SK-N-SH (cell line): Measurements from ENCODE around the gene NKAIN4. TPM values are rescaled to one million over a fixed set of nuclear protein-coding genes. Genes with fewer than 3 reads are reported as not detected.
"Not testable (repeated sequence)": the region's sequence is repeated elsewhere in the genome, so short reads cannot be mapped to it uniquely, and the experiment has no call there.

Experiments used
- CTCF ChIA-PET: fragments of 300-600, 350-600 bp; formaldehyde crosslinking; extraction: SDS; loops from one replicate; lab custom pipeline; 2021; lab: Yijun Ruan, JAX
- POLR2A ChIA-PET: fragments of 350-600 bp; sonication (Branson Sonifier 250); formaldehyde crosslinking; extraction: SDS; loops from one replicate; lab custom pipeline; 2020; ENCODE audit warnings: antibody characterized with exemption, inconsistent platforms; lab: Yijun Ruan, JAX
- DNase-seq: peaks from one replicate; pipeline ENCODE4 v3.0.0; 2012
- H2AFZ ChIP-seq: fragments of 200-600 bp; sonication (generic); 2 replicates; pipeline ENCODE4 v1.8.1; 2016; ENCODE audit warnings: antibody characterized with exemption, mild to moderate bottlenecking, low read depth
- H3F3A ChIP-seq: fragments of 200-600 bp; sonication (generic); replicated peaks from 2 replicates; pipeline ENCODE3; 2016; ENCODE audit warnings: antibody characterized with exemption, mild to moderate bottlenecking; ENCODE audit not compliant: insufficient read depth
- H3K27ac ChIP-seq, 2 experiments: fragments of 200-500 bp in 1 of 2; fragments of 200-600 bp in 1 of 2; sonication (Bioruptor generic) in 1 of 2; sonication (generic), shearing (Covaris generic) in 1 of 2; 2 replicates each; pipeline versions ENCODE4 v1.5.1 to v1.6.1; 2014 to 2016; ENCODE audit warnings: low read depth in 2 of 2, inconsistent platforms in 1 of 2, low read length in 1 of 2, mild to moderate bottlenecking in 1 of 2, mixed read lengths in 1 of 2
- H3K27me3 ChIP-seq: fragments of 200-600 bp; sonication (generic), shearing (Covaris generic); 2 replicates; pipeline ENCODE4 v1.6.1; 2016; ENCODE audit warnings: mixed run types; ENCODE audit not compliant: insufficient read depth
- H3K36me3 ChIP-seq, 2 experiments: fragments of 200-500 bp in 1 of 2; fragments of 200-600 bp in 1 of 2; sonication (Bioruptor generic) in 1 of 2; sonication (generic) in 1 of 2; replicated peaks in 1 of 2; 2 replicates each; pipeline versions ENCODE3 to v1.5.1; 2014 to 2016; ENCODE audit warnings: low read length in 1 of 2, mild to moderate bottlenecking in 1 of 2; ENCODE audit not compliant: insufficient read depth in 2 of 2, control insufficient read depth in 1 of 2
- H3K4me1 ChIP-seq, 2 experiments: fragments of 200-500 bp in 1 of 2; fragments of 200-600 bp in 1 of 2; sonication (Bioruptor generic) in 1 of 2; sonication (generic), shearing (Covaris generic) in 1 of 2; 2 replicates each; pipeline versions ENCODE4 v1.5.1 to v1.6.1; 2014 to 2016; ENCODE audit warnings: low read depth in 1 of 2, low read length in 1 of 2, mixed run types in 1 of 2; ENCODE audit not compliant: insufficient read depth in 2 of 2, control insufficient read depth in 1 of 2
- H3K4me2 ChIP-seq: fragments of 200-600 bp; sonication (generic), shearing (Covaris generic); 2 replicates; pipeline ENCODE4 v1.6.1; 2017; ENCODE audit warnings: mixed run types
- H3K4me3 ChIP-seq, 2 experiments: fragments of 200-500 bp in 1 of 2; fragments of 200-600 bp in 1 of 2; sonication (Bioruptor generic) in 1 of 2; sonication (generic), shearing (Covaris generic) in 1 of 2; 2 replicates each; pipeline versions ENCODE4 v1.5.1 to v1.8.1; 2014 to 2016; ENCODE audit warnings: low read depth in 2 of 2, inconsistent platforms in 1 of 2, low read length in 1 of 2, mild to moderate bottlenecking in 1 of 2, mixed read lengths in 1 of 2, moderate library complexity in 1 of 2
- H3K79me2 ChIP-seq: fragments of 200-600 bp; sonication (generic); 2 replicates; pipeline ENCODE4 v1.8.1; 2017; ENCODE audit warnings: mild to moderate bottlenecking; ENCODE audit not compliant: insufficient read depth
- H3K9ac ChIP-seq: fragments of 200-600 bp; sonication (generic); 2 replicates; pipeline ENCODE4 v1.6.1; 2017; ENCODE audit warnings: mixed run types
- H3K9me2 ChIP-seq: fragments of 200-600 bp; sonication (generic); 2 replicates; pipeline ENCODE4 v1.6.1; 2017; ENCODE audit warnings: mixed run types
- H3K9me3 ChIP-seq: fragments of 200-600 bp; sonication (generic); 2 replicates; pipeline ENCODE4 v1.6.1; 2017; ENCODE audit warnings: mixed run types, mild to moderate bottlenecking, moderate library complexity
- H4K20me1 ChIP-seq: fragments of 200-600 bp; sonication (generic); 2 replicates; pipeline ENCODE4 v1.6.1; 2017; ENCODE audit warnings: mild to moderate bottlenecking, mixed run types; ENCODE audit not compliant: insufficient read depth
- CHD2 ChIP-seq: fragments of 150-350 bp; IDR thresholded peaks from 2 replicates; pipeline ENCODE4 v1.6.1; 2018; ENCODE audit warnings: low read length; ENCODE audit not compliant: partially characterized antibody
- EZH2phosphoT487 ChIP-seq: fragments of 200-600 bp; sonication (generic); IDR thresholded peaks from 2 replicates; pipeline ENCODE4 v1.6.1; 2017; ENCODE audit warnings: low read depth, mixed run types, mild to moderate bottlenecking, antibody characterized with exemption, moderate library complexity, borderline replicate concordance
- FOSL2 ChIP-seq: IDR thresholded peaks from 2 replicates; pipeline ENCODE4 v1.4.0; 2012; ENCODE audit warnings: low read depth, mild to moderate bottlenecking, moderate library complexity, borderline replicate concordance
- FOXJ3 ChIP-seq: sonication (generic); formaldehyde crosslinking; IDR thresholded peaks from 2 replicates; pipeline ENCODE4 v1.5.1; 2020; ENCODE audit warnings: mild to moderate bottlenecking, missing genetic modification reagents
- JUND ChIP-seq: IDR thresholded peaks from 2 replicates; pipeline ENCODE4 v1.4.0; 2012
- NFIC ChIP-seq: IDR thresholded peaks from 2 replicates; pipeline ENCODE4 v1.4.0; 2012; ENCODE audit warnings: borderline replicate concordance
- NRF1 ChIP-seq: IDR thresholded peaks from 2 replicates; pipeline ENCODE4 v1.6.1; 2012; ENCODE audit warnings: low read depth, mild to moderate bottlenecking, low read length
- RAD21 ChIP-seq: IDR thresholded peaks from 2 replicates; pipeline ENCODE4 v1.6.1; 2012; ENCODE audit warnings: mild to moderate bottlenecking, low read length
- RFX5 ChIP-seq: IDR thresholded peaks from 2 replicates; pipeline ENCODE4 v1.6.1; 2012; ENCODE audit warnings: mild to moderate bottlenecking, improper control_type of control experiment, low read length
- SMC3 ChIP-seq: IDR thresholded peaks from 2 replicates; pipeline ENCODE4 v1.6.1; 2012; ENCODE audit warnings: low read depth, low read length, improper control_type of control experiment
- USF1 ChIP-seq: IDR thresholded peaks from 2 replicates; pipeline ENCODE4 v1.4.0; 2012; ENCODE audit warnings: low read depth, borderline replicate concordance
- USF2 ChIP-seq: fragments of 150-350 bp; IDR thresholded peaks from 2 replicates; pipeline ENCODE4 v1.6.1; 2017; ENCODE audit warnings: antibody characterized with exemption, low read length, low read depth, borderline replicate concordance
- WGBS: methylation state at CpG from one replicate; pipeline ENCODE4 v1.1.6; 2017; ENCODE audit warnings: low lambda C conversion rate; 5-methylcytosine and 5-hydroxymethylcytosine counted together
- polyA plus RNA-seq, 3 experiments: library from polyadenylated mRNA; depleted of rRNA; stranded (reverse); fragments of >200 nt; gene quantifications; 2 replicates each; pipeline ENCODE4 v1.2.3, GENCODE V29; 2012
- TF ChIP-seq, protein P1 (sequence below): fragments of 200-600 bp; sonication (generic); IDR thresholded peaks from 2 replicates; pipeline ENCODE4 v1.6.1; 2017; ENCODE audit warnings: antibody characterized with exemption, mild to moderate bottlenecking, moderate library complexity

Gene NKAIN4
- polyA plus RNA-seq, 1 of the 3 experiments (the other 2 are of a cell fraction), result not detected

DNA sequence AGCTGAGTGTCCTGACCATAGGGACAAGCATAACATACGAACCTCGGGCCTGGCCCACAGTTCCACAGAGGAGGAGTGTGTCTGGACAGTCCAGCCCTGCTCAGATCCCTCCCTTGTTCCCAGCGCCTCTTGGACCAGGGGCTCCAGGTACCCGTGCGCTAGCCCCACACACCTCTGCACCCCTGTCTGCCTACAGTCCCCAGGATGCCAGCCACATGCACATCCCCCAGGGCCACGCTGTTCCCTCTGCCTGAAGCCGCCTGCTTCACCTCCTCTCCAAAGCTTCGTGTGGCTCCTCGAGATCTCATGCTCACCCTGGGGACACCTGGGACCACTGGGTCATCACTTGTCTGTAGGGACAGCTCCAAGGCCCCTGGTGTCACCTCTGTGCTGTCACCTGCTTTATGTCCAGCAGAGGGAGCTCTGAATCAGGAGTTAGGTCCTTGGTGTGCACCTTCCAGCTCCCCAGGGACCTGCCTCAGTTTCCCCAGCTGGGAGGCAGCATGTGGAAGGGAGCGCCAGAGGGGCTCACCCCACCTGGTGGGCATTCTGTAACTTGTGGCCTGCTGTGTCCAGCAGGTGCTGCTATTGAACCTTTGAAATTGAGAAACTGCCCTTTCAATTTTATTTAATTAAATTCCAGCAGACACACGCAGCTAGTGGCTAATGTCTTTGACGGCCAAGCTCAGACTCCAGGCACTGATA is 31.0 kb downstream of the NKAIN4 start:
- Histone ChIP-seq H3K9ac (no peak overlapping the region), H3K9me2 (no peaks in the 10 kb centered on the region), H4K20me1 (no peaks in the 10 kb centered on the region), H3K9me3 (no peaks in the 10 kb centered on the region), H2AFZ (no peak overlapping the region), H3F3A (no peaks in the 10 kb centered on the region), H3K36me3 (no peaks in the 10 kb centered on the region), H3K27ac (no peak overlapping the region), H3K4me2 (no peak overlapping the region), H3K4me3 (no peak overlapping the region; a peak in 1 of 4 replicates), H3K27me3 (0 out of 2 replicates have a peak, but pooled peaks cover 6% of the 10 kb centered on the region), H3K79me2 (no peaks in the 10 kb centered on the region), H3K4me1 (peaks cover 0 to 17% of the 10 kb centered on the region in 2 experiments; a peak in 1 of 4 replicates)
- peak; percentile 76 for DNase-seq
- TF ChIP-seq CHD2 (no peak), SMC3 (peak; percentile 48), RAD21 (peak; percentile 70), USF1 (no peak)
- TF ChIP-seq, protein P1, sequence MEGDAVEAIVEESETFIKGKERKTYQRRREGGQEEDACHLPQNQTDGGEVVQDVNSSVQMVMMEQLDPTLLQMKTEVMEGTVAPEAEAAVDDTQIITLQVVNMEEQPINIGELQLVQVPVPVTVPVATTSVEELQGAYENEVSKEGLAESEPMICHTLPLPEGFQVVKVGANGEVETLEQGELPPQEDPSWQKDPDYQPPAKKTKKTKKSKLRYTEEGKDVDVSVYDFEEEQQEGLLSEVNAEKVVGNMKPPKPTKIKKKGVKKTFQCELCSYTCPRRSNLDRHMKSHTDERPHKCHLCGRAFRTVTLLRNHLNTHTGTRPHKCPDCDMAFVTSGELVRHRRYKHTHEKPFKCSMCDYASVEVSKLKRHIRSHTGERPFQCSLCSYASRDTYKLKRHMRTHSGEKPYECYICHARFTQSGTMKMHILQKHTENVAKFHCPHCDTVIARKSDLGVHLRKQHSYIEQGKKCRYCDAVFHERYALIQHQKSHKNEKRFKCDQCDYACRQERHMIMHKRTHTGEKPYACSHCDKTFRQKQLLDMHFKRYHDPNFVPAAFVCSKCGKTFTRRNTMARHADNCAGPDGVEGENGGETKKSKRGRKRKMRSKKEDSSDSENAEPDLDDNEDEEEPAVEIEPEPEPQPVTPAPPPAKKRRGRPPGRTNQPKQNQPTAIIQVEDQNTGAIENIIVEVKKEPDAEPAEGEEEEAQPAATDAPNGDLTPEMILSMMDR, result peak; percentile 81
- ChIA-PET CTCF (interaction anchor here (0.6 to 5.2 kb wide), 65 partner anchors 9 to 391 kb away, joined by 3 to 168 read pairs (median 5); partner anchors contain the start of genes ARFGAP1, BIRC7, COL20A1 and NKAIN4), POLR2A (interaction anchor here (1.0 to 1.1 kb wide), 2 partner anchors 49 to 138 kb away, joined by 3 to 4 read pairs; partner anchors contain the start of gene ARFGAP1)
- WGBS, result 27% methylated on average over 11 of the region's 12 CpGs

- H3K4me1 ChIP-seq, result peaks cover 0 to 21% of the 10 kb centered on the region in 2 experiments; a peak in 1 of 4 replicates
- H3F3A ChIP-seq, result no peaks in the 10 kb centered on the region
- no peaks in the 10 kb centered on the region for H4K20me1 ChIP-seq
- no peaks in the 10 kb centered on the region for H3K9me3 ChIP-seq
- no peak for DNase-seq
- H3K79me2 ChIP-seq, result no peaks in the 10 kb centered on the region
- 44% methylated on average over 6 of the region's 7 CpGs for WGBS
- no peak overlapping the region for H3K4me3 ChIP-seq
- no peak overlapping the region for H3K9ac ChIP-seq
- CTCF ChIA-PET, result interaction anchor here (0.8 to 5.2 kb wide), 28 partner anchors 9 to 258 kb away, joined by 3 to 168 read pairs (median 9); partner anchors contain the start of genes BIRC7, COL20A1, NKAIN4 and YTHDF1
- no peaks in the 10 kb centered on the region for H3K9me2 ChIP-seq
- no peak overlapping the region for H3K27ac ChIP-seq
- H3K36me3 ChIP-seq, result no peaks in the 10 kb centered on the region
- 0 out of 2 replicates have a peak, but pooled peaks cover 6% of the 10 kb centered on the region for H3K27me3 ChIP-seq
- POLR2A ChIA-PET, result no interaction called here
- H3K4me2 ChIP-seq, result no peak overlapping the region
- no peak overlapping the region for H2AFZ ChIP-seq
- TF ChIP-seq FOXJ3 (CRISPR knock-in tag), result no peak
- no peak for TF ChIP-seq USF2
- TF ChIP-seq EZH2phosphoT487, result no peak
- no peak for TF ChIP-seq JUND
- TF ChIP-seq RFX5, result no peak
- TF ChIP-seq NFIC, result no peak
- no peak for TF ChIP-seq FOSL2
- TF ChIP-seq NRF1, result no peak
- no peak for TF ChIP-seq SMC3
- TF ChIP-seq, all 33 proteins: peak for 0
Observed at GRCh38 chr20:63222541-63222940, 31.7 kb downstream of the NKAIN4 start.

- POLR2A ChIA-PET, H4K20me1 ChIP-seq, H3K9ac ChIP-seq, H3F3A ChIP-seq, H3K9me2 ChIP-seq, H3K79me2 ChIP-seq, H3K27ac ChIP-seq, H3K36me3 ChIP-seq, DNase-seq, H3K4me2 ChIP-seq, H3K4me3 ChIP-seq, H2AFZ ChIP-seq, H3K27me3 ChIP-seq, H3K9me3 ChIP-seq: not testable (repeated sequence)
- CTCF ChIA-PET, result interaction anchor here (1.2 to 2.1 kb wide), 3 partner anchors 30 to 161 kb away, joined by 4 to 7 read pairs (median 5); no protein-coding TSS in a partner anchor
- H3K4me1 ChIP-seq, result peaks cover 0 to 31% of the 10 kb centered on the region in 2 experiments; a peak in 2 of 4 replicates
- WGBS, result 47% methylated on average over 7 of the region's 12 CpGs
Observed at GRCh38 chr20:63221400-63222053, 32.7 kb downstream of the NKAIN4 start.
